Uterus (tissue), 2 donors: ENCODE data around the gene GLI1.
"Not testable (repeated sequence)": the region's sequence is repeated elsewhere in the genome, so short reads cannot be mapped to it uniquely, and the experiment has no call there.

Experiments used
- CTCF ChIP-seq, 4 experiments: fragments of 200-600 bp in 2 of 4; fragments of 450-650 bp in 2 of 4; sonication (generic) in 2 of 4; IDR thresholded peaks; one replicate each; pipeline ENCODE4 v1.5.1; 2016 to 2019; ENCODE audit warnings: antibody characterized with exemption in 4 of 4, mild to moderate bottlenecking in 2 of 4, moderate library complexity in 1 of 4
- POLR2A ChIP-seq, 2 donors: fragments of 450-650 bp; IDR thresholded peaks; one replicate each; pipeline ENCODE4 v1.6.1; 2016; ENCODE audit warnings: antibody characterized with exemption in 2 of 2, mild to moderate bottlenecking in 1 of 2, moderate library complexity in 1 of 2

- TF ChIP-seq POLR2A, CTCF (IDR thresholded peaks at IDR 0.05): not testable (repeated sequence)
Observed at GRCh38 chr12:57495051-57495701, 35.6 kb downstream of the GLI1 start.
